Aorta (tissue), 5 donors: Measurements from ENCODE around the gene NXF1. TPM values are rescaled to one million over a fixed set of nuclear protein-coding genes. Genes with fewer than 3 reads are reported as not detected.

ENCODE experiments used
- ATAC-seq: fragments of 200-7000 bp; cut with Tn5 transposase; one replicate; pipeline ENCODE4 v1.9.1; 2022; ENCODE audit warnings: moderate library complexity; ENCODE audit not compliant: low FRiP score
- DNase-seq, 2 donors: peaks; one replicate each; pipeline ENCODE4 v3.0.0-alpha.2; 2020
- H3K27ac ChIP-seq, 2 donors: one replicate each; pipeline ENCODE4 v1.5.1; 2013; ENCODE audit warnings: low read length in 2 of 2, mild to moderate bottlenecking in 2 of 2, moderate library complexity in 2 of 2, control low read depth in 1 of 2, inconsistent platforms in 1 of 2, low read depth in 1 of 2
- H3K27me3 ChIP-seq, 2 donors: one replicate each; pipeline ENCODE4 v1.6.1; 2013; ENCODE audit warnings: control low read depth in 1 of 2, low read length in 1 of 2, mild to moderate bottlenecking in 1 of 2, moderate library complexity in 1 of 2; ENCODE audit not compliant: insufficient read depth in 2 of 2, control insufficient read depth in 1 of 2
- H3K36me3 ChIP-seq, 2 donors: one replicate each; pipeline ENCODE4 v1.6.1; 2013; ENCODE audit warnings: control low read depth in 1 of 2, low read length in 1 of 2, mild to moderate bottlenecking in 1 of 2; ENCODE audit not compliant: insufficient read depth in 2 of 2, control insufficient read depth in 1 of 2
- H3K4me1 ChIP-seq, 2 donors: one replicate each; pipeline ENCODE4 v1.6.1; 2013; ENCODE audit warnings: low read length in 2 of 2, control low read depth in 1 of 2, mild to moderate bottlenecking in 1 of 2, moderate library complexity in 1 of 2; ENCODE audit not compliant: insufficient read depth in 2 of 2, control insufficient read depth in 1 of 2
- H3K4me3 ChIP-seq, 2 donors: one replicate each; pipeline ENCODE4 v1.5.1; 2013; ENCODE audit warnings: low read length in 2 of 2, control low read depth in 1 of 2, mild to moderate bottlenecking in 1 of 2
- H3K9me3 ChIP-seq: one replicate; pipeline ENCODE4 v1.6.1; 2013; ENCODE audit warnings: mild to moderate bottlenecking, low read length; ENCODE audit not compliant: control insufficient read depth
- WGBS, 2 donors: extraction: QIAGEN DNeasy Blood & Tissue Kit; methylation state at CpG; one replicate each; pipeline ENCODE4 v1.1.7; 2013; 5-methylcytosine and 5-hydroxymethylcytosine counted together
- intact Hi-C, 2 donors: fragments of 100-400 bp; cut with DNase I; formaldehyde crosslinking; loops; one replicate each; pipeline versions ENCODE4 v1.14.2 to v1.15.0; 2022
- polyA plus RNA-seq, 2 donors: library from polyadenylated mRNA; stranded (reverse); fragments of 200-250 nt; gene quantifications; one replicate each; pipeline ENCODE4 v1.2.3, GENCODE V29; 2013
- total RNA-seq, 2 donors: library from RNA; stranded (reverse); fragmentation: NEBNext Ultra II Directional; extraction: Animal tissue kit (Norgen Biotek cat#: 25700); gene quantifications; one replicate each; pipeline ENCODE4 v1.2.1, GENCODE V29; 2021
- donor health status: healthy with polysubstance abuse.
- donor health status: Bipolar disorder and iron deficiency.
- donor health status: DM: no; HTN: no; CAD: no.
- donor health status: DM: no; HTN: no; CAD: no.
- donor health status: DM: yes; HTN: yes; CAD: no.

NXF1 gene
- total and polyA plus RNA-seq, 4 donors = 26.8 to 455 (median 91.1) TPM

- Histone ChIP-seq H3K4me1 (no peaks in the 10 kb centered on the region), H3K4me3 (no peak overlapping the region), H3K27ac (no peak overlapping the region), H3K36me3 (peaks cover 0 to 5% of the 10 kb centered on the region in 2 donors), H3K9me3 (no peaks in the 10 kb centered on the region), H3K27me3 (no peaks in the 10 kb centered on the region)
- 89 to 90% methylated on average over 8 of the region's 8 CpGs for WGBS, 2 donors
- intact Hi-C loops = no loop called here
- ATAC-seq (no peak), DNase-seq (no peak)
Observed at GRCh38 chr11:62794201-62794775, 11.0 kb downstream of the NXF1 start.

GRCh38 chr11:62792202-62792575 lies 13.1 kb downstream of the NXF1 start:
- Histone ChIP-seq H3K4me1 (no peaks in the 10 kb centered on the region), H3K4me3 (no peak overlapping the region), H3K9me3 (no peaks in the 10 kb centered on the region), H3K27ac (peak overlapping the region in 1 of 2 donors; percentile 91), H3K36me3 (peaks cover 0 to 5% of the 10 kb centered on the region in 2 donors), H3K27me3 (no peaks in the 10 kb centered on the region)
- DNase-seq = peak in 1 of 2 donors; percentile 62
- WGBS, 2 donors = 20 to 21% methylated on average over 11 of the region's 11 CpGs
- ATAC-seq = peak; percentile 34
- intact Hi-C loops = no loop called here

- intact Hi-C loops = no loop called here
- ATAC-seq (peak; percentile 94), DNase-seq (peak; percentile 93 to 96)
- no peaks in the 10 kb centered on the region for H3K9me3 ChIP-seq
- no peaks in the 10 kb centered on the region for H3K4me1 ChIP-seq
- H3K36me3 ChIP-seq = peaks cover 0 to 5% of the 10 kb centered on the region in 2 donors
- H3K4me3 ChIP-seq = peak within 1 kb of the TSS; percentile 61 to 88
- H3K27me3 ChIP-seq = no peaks in the 10 kb centered on the region
- WGBS, 2 donors = 0 to 1% methylated on average over 47 to 58 of the region's 58 CpGs
- H3K27ac ChIP-seq = peak within 1 kb of the TSS in 1 of 2 donors; percentile 91
Observed at GRCh38 chr11:62791501-62792201, 13.6 kb downstream of the NXF1 start, which contains the start of gene TMEM223. Gene TMEM223 (minus strand): TSS chr11:62792006. CDS start chr11:62791994, 12 bp downstream.

GRCh38 chr11:62789576-62789975 lies 15.7 kb downstream of the NXF1 start:
- no peak for DNase-seq
- Histone ChIP-seq H3K27ac (no peak overlapping the region), H3K4me1 (no peaks in the 10 kb centered on the region), H3K9me3 (no peaks in the 10 kb centered on the region), H3K4me3 (no peak overlapping the region), H3K36me3 (peaks cover 0 to 2% of the 10 kb centered on the region in 2 donors), H3K27me3 (no peaks in the 10 kb centered on the region)
- 65 to 80% methylated on average over 3 of the region's 3 CpGs for WGBS, 2 donors
- intact Hi-C loops = loop anchor here in 1 of 2 donors (5.0 kb wide), 2 partner anchors 43 to 93 kb away; partner anchors contain the start of genes SLC3A2, STX5 and TEX54
- no peak for ATAC-seq

GRCh38 chr11:62788991-62789390 lies 16.2 kb downstream of the NXF1 start:
- ATAC-seq (no peak), DNase-seq (no peak)
- H3K9me3 ChIP-seq = no peaks in the 10 kb centered on the region

GRCh38 chr11:62787005-62787759 lies 18.1 kb downstream of the NXF1 start, which contains the start of gene TMEM179B:
Gene TMEM179B (plus strand): TSS chr11:62787402. CDS start chr11:62787432, 30 bp downstream.
- peak; percentile 95 for ATAC-seq
- peaks cover 0 to 3% of the 10 kb centered on the region in 2 donors for H3K36me3 ChIP-seq
- H3K27ac ChIP-seq = peak within 1 kb of the TSS; percentile 72 to 85
- DNase-seq = peak; percentile 99
- H3K4me1 ChIP-seq = no peaks in the 10 kb centered on the region
- peak within 1 kb of the TSS; percentile 78 to 96 for H3K4me3 ChIP-seq
- intact Hi-C loops = loop anchor here in 1 of 2 donors (5.0 kb wide), 2 partner anchors 45 to 95 kb away; partner anchors contain the start of genes SLC3A2, STX5 and TEX54
- H3K9me3 ChIP-seq = no peaks in the 10 kb centered on the region
- WGBS, 2 donors = 0% methylated on average over 86 to 88 of the region's 88 CpGs
- H3K27me3 ChIP-seq = no peaks in the 10 kb centered on the region

More at GRCh38 chr11:62788991-62789390, 16.2 kb downstream of the NXF1 start:
- H3K27me3 ChIP-seq = no peaks in the 10 kb centered on the region
- H3K4me3 ChIP-seq = no peak overlapping the region
- H3K36me3 ChIP-seq = no peaks in the 10 kb centered on the region
- WGBS, 2 donors = 65 to 74% methylated on average over 5 of the region's 5 CpGs
- H3K4me1 ChIP-seq = no peaks in the 10 kb centered on the region
- H3K27ac ChIP-seq = no peak overlapping the region
- intact Hi-C loops = loop anchor here in 1 of 2 donors (5.0 kb wide), 2 partner anchors 43 to 93 kb away; partner anchors contain the start of genes SLC3A2, STX5 and TEX54

GRCh38 chr11:62786318-62787004 lies 18.8 kb downstream of the NXF1 start:
- Histone ChIP-seq H3K27ac (peak overlapping the region; percentile 72 to 85), H3K36me3 (peaks cover 0 to 5% of the 10 kb centered on the region in 2 donors), H3K9me3 (no peaks in the 10 kb centered on the region), H3K4me1 (no peaks in the 10 kb centered on the region), H3K4me3 (peak overlapping the region; percentile 78 to 96), H3K27me3 (no peaks in the 10 kb centered on the region)
- ATAC-seq = peak; percentile 92
- peak; percentile 92 to 95 for DNase-seq
- 1% methylated on average over 46 to 51 of the region's 51 CpGs for WGBS, 2 donors
- intact Hi-C loops = loop anchor here (1.0 to 5.0 kb wide), 3 partner anchors 46 to 96 kb away; partner anchors contain the start of genes SLC3A2 (in 1 of the 2), STX5 (in 1 of the 2) and TEX54 (in 1 of the 2)

GRCh38 chr11:62782753-62783152 lies 22.5 kb downstream of the NXF1 start:
- peaks cover 0 to 5% of the 10 kb centered on the region in 2 donors for H3K36me3 ChIP-seq
- no peak overlapping the region for H3K4me3 ChIP-seq
- no peak overlapping the region for H3K27ac ChIP-seq
- intact Hi-C loops = no loop called here
- H3K9me3 ChIP-seq = no peaks in the 10 kb centered on the region
- no peaks in the 10 kb centered on the region for H3K4me1 ChIP-seq
- ATAC-seq (no peak), DNase-seq (no peak)
- 84 to 90% methylated on average over 7 of the region's 7 CpGs for WGBS, 2 donors
- H3K27me3 ChIP-seq = no peaks in the 10 kb centered on the region
